Uterus (tissue), 4 donors: ENCODE measurements around the gene SOHLH1. TPM values are rescaled to one million over a fixed set of nuclear protein-coding genes. Genes with fewer than 3 reads are reported as not detected.

Experiments used
- DNase-seq, 2 donors: peaks; one replicate each; pipeline ENCODE4 v3.0.0-alpha.2; 2019 to 2020
- H3K27ac ChIP-seq, 2 donors: fragments of 200-600 bp; sonication (generic); 1 replicate in 1 of 2; 2 replicates in 1 of 2; pipeline ENCODE4 v1.5.1; 2016 to 2018
- H3K27me3 ChIP-seq, 2 donors: fragments of 200-600 bp; sonication (generic); one replicate each; pipeline ENCODE4 v1.5.1; 2018 to 2019; ENCODE audit warnings: control low read depth in 1 of 2
- H3K36me3 ChIP-seq, 2 donors: fragments of 200-600 bp; sonication (generic); one replicate each; pipeline ENCODE4 v1.5.1; 2019; ENCODE audit warnings: control low read depth in 1 of 2
- H3K4me1 ChIP-seq, 2 donors: fragments of 200-600 bp; sonication (generic); one replicate each; pipeline ENCODE4 v1.5.1; 2018 to 2019; ENCODE audit warnings: control low read depth in 1 of 2
- H3K4me3 ChIP-seq, 2 donors: fragments of 200-600 bp; sonication (generic); 1 replicate in 1 of 2; 2 replicates in 1 of 2; pipeline ENCODE4 v1.5.1; 2018 to 2019; ENCODE audit warnings: mild to moderate bottlenecking in 1 of 2
- H3K9me3 ChIP-seq, 2 donors: fragments of 200-600 bp; sonication (generic); one replicate each; pipeline ENCODE4 v1.5.1; 2019; ENCODE audit warnings: control low read depth in 1 of 2
- POLR2A ChIP-seq, 2 donors: fragments of 450-650 bp; IDR thresholded peaks; one replicate each; pipeline ENCODE4 v1.6.1; 2016; ENCODE audit warnings: antibody characterized with exemption in 2 of 2, mild to moderate bottlenecking in 1 of 2, moderate library complexity in 1 of 2
- intact Hi-C: fragments of 100-400 bp; cut with DNase I; formaldehyde crosslinking; loops from one replicate; pipeline ENCODE4 v1.15.1; 2023; ENCODE audit warnings: low total_unique reads
- total RNA-seq, 4 donors: library from RNA; depleted of rRNA in 3 of 4; stranded (reverse); fragments of >200 nt in 3 of 4; gene quantifications; one replicate each; pipeline versions ENCODE4 v1.1.0 to v1.2.4, GENCODE V29; 2014 to 2023
- TF ChIP-seq, protein P1 (sequence below), 4 experiments: fragments of 200-600 bp in 2 of 4; fragments of 450-650 bp in 2 of 4; sonication (generic) in 2 of 4; IDR thresholded peaks; one replicate each; pipeline ENCODE4 v1.5.1; 2016 to 2019; ENCODE audit warnings: antibody characterized with exemption in 4 of 4, mild to moderate bottlenecking in 2 of 4, moderate library complexity in 1 of 4
- donor health status: DM: yes; HTN: yes; CAD: no.

The SOHLH1 gene
- total RNA-seq, 4 donors from 2014 or later, result not detected

DNA sequence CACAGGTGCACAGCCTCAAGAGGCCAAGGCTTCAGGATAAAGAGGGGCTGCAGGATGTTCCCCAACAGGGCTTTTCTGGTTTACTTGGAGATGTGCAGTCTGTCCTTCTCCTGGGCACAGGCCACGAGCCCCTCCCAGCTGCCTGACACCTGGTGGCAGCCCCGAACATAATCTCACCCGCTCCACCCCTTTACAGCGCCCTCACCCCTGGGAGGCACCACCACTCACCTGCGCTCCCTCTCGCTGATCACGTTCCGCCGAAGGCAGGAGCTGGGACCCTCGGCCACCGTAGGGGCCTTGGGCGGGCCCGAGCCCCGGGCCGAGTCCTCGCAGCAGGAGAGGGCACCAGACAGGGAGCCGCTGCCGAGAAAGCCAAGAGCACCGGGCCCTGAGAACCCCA is 514 bp downstream of the SOHLH1 start:
- DNase-seq, result no peak
- H3K27ac ChIP-seq, result no peak overlapping the region
- H3K4me1 ChIP-seq, result peaks cover 0 to 9% of the 10 kb centered on the region in 2 donors
- H3K9me3 ChIP-seq, result no peaks in the 10 kb centered on the region
- TF ChIP-seq, protein P1, sequence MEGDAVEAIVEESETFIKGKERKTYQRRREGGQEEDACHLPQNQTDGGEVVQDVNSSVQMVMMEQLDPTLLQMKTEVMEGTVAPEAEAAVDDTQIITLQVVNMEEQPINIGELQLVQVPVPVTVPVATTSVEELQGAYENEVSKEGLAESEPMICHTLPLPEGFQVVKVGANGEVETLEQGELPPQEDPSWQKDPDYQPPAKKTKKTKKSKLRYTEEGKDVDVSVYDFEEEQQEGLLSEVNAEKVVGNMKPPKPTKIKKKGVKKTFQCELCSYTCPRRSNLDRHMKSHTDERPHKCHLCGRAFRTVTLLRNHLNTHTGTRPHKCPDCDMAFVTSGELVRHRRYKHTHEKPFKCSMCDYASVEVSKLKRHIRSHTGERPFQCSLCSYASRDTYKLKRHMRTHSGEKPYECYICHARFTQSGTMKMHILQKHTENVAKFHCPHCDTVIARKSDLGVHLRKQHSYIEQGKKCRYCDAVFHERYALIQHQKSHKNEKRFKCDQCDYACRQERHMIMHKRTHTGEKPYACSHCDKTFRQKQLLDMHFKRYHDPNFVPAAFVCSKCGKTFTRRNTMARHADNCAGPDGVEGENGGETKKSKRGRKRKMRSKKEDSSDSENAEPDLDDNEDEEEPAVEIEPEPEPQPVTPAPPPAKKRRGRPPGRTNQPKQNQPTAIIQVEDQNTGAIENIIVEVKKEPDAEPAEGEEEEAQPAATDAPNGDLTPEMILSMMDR (IDR thresholded peaks at IDR 0.05), result no peak
- no peak for TF ChIP-seq POLR2A (IDR thresholded peaks at IDR 0.05)
- no peak overlapping the region for H3K4me3 ChIP-seq
- H3K36me3 ChIP-seq, result no peaks in the 10 kb centered on the region
- intact Hi-C loops, result no loop called here
- peaks cover 4 to 8% of the 10 kb centered on the region in 2 donors for H3K27me3 ChIP-seq

DNA sequence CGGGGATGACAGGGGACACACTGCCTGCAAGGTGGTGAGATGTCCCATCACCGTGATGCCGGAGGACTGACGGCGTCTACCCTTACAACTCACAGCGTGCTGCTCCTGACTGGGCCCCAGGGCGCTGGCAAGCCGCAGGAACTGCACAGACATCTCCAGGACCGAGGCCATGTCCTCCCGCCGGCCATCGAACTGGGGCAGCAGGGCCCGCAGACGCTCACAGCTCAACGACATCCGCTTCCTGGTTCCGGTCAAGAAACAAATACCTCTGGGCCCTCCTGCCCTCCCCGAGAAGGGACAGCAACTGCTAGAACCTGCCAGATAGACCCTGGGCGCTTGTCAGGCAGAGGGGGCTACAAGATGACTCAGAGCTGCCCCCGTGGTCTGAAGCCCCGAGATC is 1.0 kb downstream of the SOHLH1 start:
- intact Hi-C loops, result no loop called here
- H3K27me3 ChIP-seq, result peaks cover 4 to 5% of the 10 kb centered on the region in 2 donors
- peaks cover 0 to 9% of the 10 kb centered on the region in 2 donors for H3K4me1 ChIP-seq
- H3K36me3 ChIP-seq, result no peaks in the 10 kb centered on the region
- TF ChIP-seq, protein P1 (IDR thresholded peaks at IDR 0.05), result no peak
- no peak for TF ChIP-seq POLR2A (IDR thresholded peaks at IDR 0.05)
- no peak for DNase-seq
- no peaks in the 10 kb centered on the region for H3K9me3 ChIP-seq
- H3K4me3 ChIP-seq, result no peak overlapping the region
- no peak overlapping the region for H3K27ac ChIP-seq

DNA sequence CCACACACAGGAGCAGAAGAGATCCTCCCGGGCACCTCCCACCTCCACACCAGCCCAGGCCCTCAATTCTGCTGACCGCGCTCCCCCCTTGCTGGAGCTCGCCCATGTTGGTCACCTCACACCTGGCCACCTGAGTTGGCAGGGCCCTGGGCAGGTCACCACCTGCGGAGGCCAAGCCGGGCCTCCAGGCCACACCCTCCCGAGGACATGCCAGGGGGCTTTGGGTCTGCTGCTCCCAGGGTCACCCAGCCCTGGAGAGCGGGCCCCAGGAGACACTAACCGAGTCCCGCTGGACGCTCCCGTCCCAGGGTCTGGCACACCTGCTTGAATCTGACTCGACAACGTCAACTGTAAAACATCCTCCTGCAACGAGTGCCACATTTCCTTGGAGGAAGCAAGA is 2.1 kb downstream of the SOHLH1 start:
- Histone ChIP-seq H3K36me3 (no peaks in the 10 kb centered on the region), H3K27me3 (peaks cover 0 to 4% of the 10 kb centered on the region in 2 donors), H3K4me1 (peaks cover 0 to 6% of the 10 kb centered on the region in 2 donors), H3K27ac (no peak overlapping the region), H3K9me3 (no peaks in the 10 kb centered on the region), H3K4me3 (no peak overlapping the region)
- intact Hi-C loops, result no loop called here
- DNase-seq, result no peak
- no peak for TF ChIP-seq POLR2A (IDR thresholded peaks at IDR 0.05)
- TF ChIP-seq, protein P1 (IDR thresholded peaks at IDR 0.05), result no peak

DNA sequence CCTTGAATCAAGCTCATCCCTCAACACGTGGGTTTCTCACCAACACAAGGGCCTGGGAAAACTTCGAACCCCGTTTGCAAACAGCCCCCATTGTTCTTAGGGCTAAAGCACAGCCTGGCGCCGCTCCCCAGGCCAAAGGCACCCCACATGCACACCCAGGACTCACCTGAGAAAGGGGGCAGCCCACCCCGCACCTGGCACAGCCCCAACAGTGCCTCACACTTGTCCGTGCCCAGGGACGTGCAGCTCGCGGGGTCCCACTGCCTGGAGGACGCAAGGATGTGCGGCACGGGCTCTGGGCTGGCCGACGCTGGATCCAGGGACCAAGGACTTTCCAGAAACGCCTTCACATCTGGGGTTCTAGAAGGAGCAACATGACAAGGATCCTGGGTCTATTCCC is 2.8 kb downstream of the SOHLH1 start:
- Histone ChIP-seq H3K27ac (no peak overlapping the region), H3K27me3 (no peaks in the 10 kb centered on the region), H3K4me3 (no peak overlapping the region), H3K4me1 (no peaks in the 10 kb centered on the region), H3K9me3 (no peaks in the 10 kb centered on the region), H3K36me3 (no peaks in the 10 kb centered on the region)
- intact Hi-C loops, result no loop called here
- no peak for DNase-seq
- TF ChIP-seq, protein P1 (IDR thresholded peaks at IDR 0.05), result no peak
- TF ChIP-seq POLR2A (IDR thresholded peaks at IDR 0.05), result no peak

DNA sequence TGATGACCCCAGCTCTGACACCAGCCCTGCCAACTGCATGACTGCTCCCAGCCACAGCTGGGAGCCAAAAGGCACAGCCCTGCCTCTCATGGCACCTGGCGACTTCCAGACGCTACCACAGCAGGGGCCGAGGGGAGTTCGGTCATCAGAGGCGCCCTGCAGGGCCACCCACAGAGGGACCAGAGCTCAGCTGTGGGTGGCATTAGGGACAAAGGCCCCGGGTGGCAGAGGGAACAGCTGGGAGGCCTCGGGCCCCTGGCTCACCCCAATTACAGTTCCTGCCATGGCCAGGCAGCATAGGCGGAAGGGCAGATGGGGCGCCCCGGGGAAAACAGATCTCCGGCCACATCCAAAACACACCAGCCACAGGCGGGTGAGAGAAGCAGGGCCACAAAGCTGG is 3.6 kb downstream of the SOHLH1 start:
- no peak for TF ChIP-seq POLR2A (IDR thresholded peaks at IDR 0.05)
- no peaks in the 10 kb centered on the region for H3K4me1 ChIP-seq
- no peaks in the 10 kb centered on the region for H3K27me3 ChIP-seq
- no peak overlapping the region for H3K27ac ChIP-seq
- no peaks in the 10 kb centered on the region for H3K9me3 ChIP-seq
- no peaks in the 10 kb centered on the region for H3K36me3 ChIP-seq
- intact Hi-C loops, result no loop called here
- no peak overlapping the region for H3K4me3 ChIP-seq
- no peak for DNase-seq

DNA sequence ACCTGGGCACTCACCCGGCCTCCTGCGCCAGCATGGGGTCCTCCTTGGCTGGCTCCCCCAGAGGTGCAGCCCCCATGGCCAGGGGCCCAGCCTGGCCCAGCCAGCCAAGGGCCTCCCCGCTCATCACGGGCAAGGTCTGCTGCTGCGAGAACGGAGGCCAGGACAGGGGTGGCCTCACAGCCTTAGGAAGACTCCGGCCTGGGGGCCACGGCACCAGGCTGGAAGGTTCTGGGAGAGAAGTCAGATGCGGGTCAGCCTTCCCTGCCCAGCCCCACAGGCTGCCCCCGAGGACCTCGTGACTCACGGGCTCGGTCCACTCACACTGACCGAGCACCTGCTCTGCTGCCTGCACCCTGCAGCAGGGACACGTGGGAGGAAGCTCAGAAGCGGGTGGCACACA is 4.2 kb downstream of the SOHLH1 start:
- TF ChIP-seq, protein P1 (IDR thresholded peaks at IDR 0.05), result no peak
- TF ChIP-seq POLR2A (IDR thresholded peaks at IDR 0.05), result no peak
- Histone ChIP-seq H3K4me3 (no peak overlapping the region), H3K4me1 (no peaks in the 10 kb centered on the region), H3K36me3 (no peaks in the 10 kb centered on the region), H3K27me3 (no peaks in the 10 kb centered on the region), H3K27ac (no peak overlapping the region), H3K9me3 (no peaks in the 10 kb centered on the region)
- intact Hi-C loops, result no loop called here
- DNase-seq, result no peak
